GM12878 (cell line): ENCODE results near the gene HTATIP2. TPM values are rescaled to one million over a fixed set of nuclear protein-coding genes. Genes with fewer than 3 reads are reported as not detected.

Experiments
- ATAC-seq: fragments of 200-7000 bp; cut with Tn5 transposase; 3 replicates; pipeline ENCODE4 v1.9.1; 2020; ENCODE audit warnings: mild to moderate bottlenecking, moderate library complexity
- BruUV-seq: library from RNA; stranded (reverse); fragments of 400-500 nt; replicated peaks from 2 replicates; lab custom pipeline; 2021; lab: Mats Ljungman, UMichigan
- CTCF ChIA-PET: fragments of 300-600 bp; sonication (Branson Sonifier 250); formaldehyde crosslinking; extraction: SDS; loops from one replicate; lab custom pipeline; 2021; ENCODE audit warnings: inconsistent platforms; lab: Yijun Ruan, JAX
- POLR2A ChIA-PET: fragments of 350-600 bp; formaldehyde crosslinking; extraction: SDS; loops from one replicate; lab custom pipeline; 2021; ENCODE audit warnings: inconsistent platforms; lab: Charles Lee
- RAD21 ChIA-PET: fragments of 300-600 bp; sonication (Branson Sonifier 250); formaldehyde crosslinking; loops from one replicate; lab custom pipeline; 2023; ENCODE audit warnings: antibody characterized with exemption; ENCODE audit not compliant: unreplicated experiment; lab: Charles Lee
- SMC1A ChIA-PET: fragments of 300-600 bp; sonication (Branson Sonifier 250); formaldehyde crosslinking; loops from one replicate; lab custom pipeline; 2023; ENCODE audit not compliant: unreplicated experiment, uncharacterized antibody; lab: Charles Lee
- DNase-seq: peaks from one replicate; pipeline ENCODE4 v3.0.0-alpha.2; 2011; ENCODE audit warnings: low read depth, low spot score
- FAIRE-seq: peaks from 3 replicates; lab custom pipeline; 2011; peaks lifted over from hg19 to GRCh38; lab: Jason Lieb, UNC
- H2AFZ ChIP-seq: 2 replicates; pipeline ENCODE4 v1.6.0; 2011; ENCODE audit warnings: low read depth, low read length, control low read depth; ENCODE audit not compliant: control insufficient read depth
- H3K27ac ChIP-seq: 2 replicates; pipeline ENCODE4 v1.5.1; 2011; ENCODE audit warnings: control low read depth; ENCODE audit not compliant: control insufficient read depth, insufficient read depth
- H3K27me3 ChIP-seq, 2 experiments: replicated peaks in 1 of 2; 2 replicates each; pipeline versions ENCODE4 v1.6.0 to v1.6.1; 2011; ENCODE audit warnings: low read length in 1 of 2; ENCODE audit not compliant: control insufficient read depth in 2 of 2, insufficient read depth in 2 of 2
- H3K36me3 ChIP-seq, 2 experiments: 2 replicates each; pipeline ENCODE4 v1.5.1; 2011; ENCODE audit warnings: low read length in 1 of 2; ENCODE audit not compliant: control insufficient read depth in 2 of 2, insufficient read depth in 2 of 2
- H3K4me1 ChIP-seq: 2 replicates; pipeline ENCODE4 v1.6.1; 2011; ENCODE audit warnings: mild to moderate bottlenecking, low read length, moderate library complexity, mixed read lengths; ENCODE audit not compliant: control insufficient read depth, insufficient read depth
- H3K4me2 ChIP-seq: 2 replicates; pipeline ENCODE4 v1.6.0; 2011; ENCODE audit warnings: control low read depth; ENCODE audit not compliant: control insufficient read depth, insufficient read depth
- H3K4me3 ChIP-seq: fragments of 200-600 bp; sonication (generic); 2 replicates; pipeline ENCODE4 v1.5.1; 2016
- H3K79me2 ChIP-seq: 2 replicates; pipeline ENCODE4 v1.6.0; 2011; ENCODE audit warnings: low read length; ENCODE audit not compliant: control insufficient read depth, insufficient read depth
- H3K9ac ChIP-seq: 2 replicates; pipeline ENCODE4 v1.8.0; 2011; ENCODE audit warnings: low read length, control low read depth, mixed read lengths; ENCODE audit not compliant: control insufficient read depth, insufficient read depth
- H3K9me3 ChIP-seq: replicated peaks from 3 replicates; pipeline ENCODE4 v1.5.1; 2011; ENCODE audit warnings: mild to moderate bottlenecking, low read length; ENCODE audit not compliant: control insufficient read depth, insufficient read depth
- H4K20me1 ChIP-seq: 2 replicates; pipeline ENCODE4 v1.6.0; 2011; ENCODE audit not compliant: control insufficient read depth, insufficient read depth
- KLF5 ChIP-seq: fragments of 450-650 bp; IDR thresholded peaks from 2 replicates; pipeline ENCODE4 v1.6.1; 2014; ENCODE audit warnings: mild to moderate bottlenecking; ENCODE audit not compliant: partially characterized antibody
- MYC ChIP-seq: IDR thresholded peaks from 2 replicates; pipeline ENCODE4 v1.6.1; 2011; ENCODE audit warnings: mild to moderate bottlenecking, low read length, moderate library complexity, inconsistent platforms; ENCODE audit not compliant: insufficient read depth, insufficient replicate concordance, insufficient read length, severe bottlenecking
- NFIC ChIP-seq: IDR thresholded peaks from 2 replicates; pipeline ENCODE4 v1.6.1; 2012; ENCODE audit warnings: low read depth, mild to moderate bottlenecking, inconsistent platforms, low read length, moderate library complexity
- RFX5 ChIP-seq: IDR thresholded peaks from 2 replicates; pipeline ENCODE4 v1.6.1; 2011; ENCODE audit warnings: low read depth, low read length, improper control_type of control experiment
- SMAD1 ChIP-seq: fragments of 450-650 bp; IDR thresholded peaks from 2 replicates; pipeline ENCODE4 v1.6.1; 2018; ENCODE audit warnings: mild to moderate bottlenecking, low read depth; ENCODE audit not compliant: partially characterized antibody
- TCF12 ChIP-seq: IDR thresholded peaks from 2 replicates; pipeline ENCODE4 v1.6.1; 2011; ENCODE audit warnings: low read depth, mild to moderate bottlenecking, low read length
- TCF7 ChIP-seq: IDR thresholded peaks from 2 replicates; pipeline ENCODE4 v1.6.1; 2014; ENCODE audit warnings: antibody characterized with exemption, borderline replicate concordance
- YBX1 ChIP-seq: fragments of 450-650 bp; IDR thresholded peaks from 2 replicates; pipeline ENCODE4 v1.6.1; 2016; ENCODE audit warnings: antibody characterized with exemption
- ZBED1 ChIP-seq: IDR thresholded peaks from 2 replicates; pipeline ENCODE4 v1.6.1; 2016; ENCODE audit warnings: borderline replicate concordance
- WGBS: methylation state at CpG from one replicate; pipeline ENCODE4 v1.1.6; 2016; ENCODE audit warnings: low lambda C conversion rate; ENCODE audit not compliant: insufficient replicate concordance, insufficient coverage; ENCODE audit errors: missing lambda C conversion rate; 5-methylcytosine and 5-hydroxymethylcytosine counted together
- in situ Hi-C: fragments of 300-500 bp; cut with MboI; formaldehyde crosslinking; loops from 9 replicates; pipeline ENCODE4 v1.14.3; 2018; ENCODE audit warnings: mixed read lengths
- intact Hi-C: fragments of 100-400 bp; cut with micrococcal nuclease; formaldehyde crosslinking; loops from one replicate; pipeline ENCODE4 v1.14.2; 2022; ENCODE audit not compliant: unreplicated experiment
- polyA plus RNA-seq, 11 experiments: library from polyadenylated mRNA; depleted of rRNA in 4 of 11; unstranded in 6 of 11; stranded (reverse) in 5 of 11; fragments of >200 nt; fragmentation: Nextera tagmentation in 4 of 11; fragmentation: Illumina TruSeq in 1 of 11; extraction: Ambion mirVana in 4 of 11; extraction: Trizol in 1 of 11; gene quantifications; 1 replicate in 1 of 11; 2 replicates in 10 of 11; pipeline versions ENCODE4 v1.2.1 to v1.2.3, GENCODE V29; 2011 to 2016; ENCODE audit warnings: inconsistent platforms in 2 of 11, missing spikeins in 2 of 11, low read depth in 1 of 11
- total RNA-seq, 4 experiments: library from RNA; depleted of rRNA in 3 of 4; stranded (reverse); fragments of >200 nt in 3 of 4; fragmentation: Illumina TruSeq in 1 of 4; extraction: Trizol in 1 of 4; gene quantifications; 2 replicates each; pipeline versions ENCODE4 v1.2.1 to v1.2.3, GENCODE V29; 2013 to 2021
- TF ChIP-seq, protein P1 (sequence below): fragments of 150-350 bp; IDR thresholded peaks from 2 replicates; pipeline ENCODE4 v1.6.1; 2014; ENCODE audit warnings: mild to moderate bottlenecking, low read depth, low read length
- TF ChIP-seq, protein P2 (sequence below): IDR thresholded peaks from 2 replicates; pipeline ENCODE4 v1.6.1; 2012; ENCODE audit warnings: low read length, inconsistent platforms

The HTATIP2 gene
- total and polyA plus RNA-seq, 10 of the 15 experiments (the other 5 are each of a cell fraction or from before 2014, with no cell fraction given) = 25.4 to 58.5 (median 42.2) TPM

DNA sequence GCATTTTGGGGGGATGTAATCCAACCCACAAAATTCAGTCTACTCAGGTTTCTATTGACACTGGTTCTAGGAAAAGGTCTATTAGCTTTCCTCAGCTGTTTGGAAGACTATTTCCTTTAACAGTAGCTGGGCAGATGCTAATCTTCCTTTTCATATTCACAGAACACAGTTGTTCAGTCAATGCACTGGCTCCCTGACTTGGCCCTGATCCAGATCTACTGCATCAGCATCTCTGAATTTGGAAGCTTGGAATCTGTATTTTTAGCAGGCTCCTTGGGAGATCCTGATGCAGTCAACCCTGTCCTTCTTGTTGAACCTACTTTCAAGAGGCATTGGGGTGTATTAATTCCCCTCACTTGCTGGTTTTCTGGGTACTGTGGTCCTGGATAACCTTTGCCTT lies 6.3 kb downstream of the HTATIP2 start (continued):
- TF ChIP-seq SMAD1 = no peak
- no peak for TF ChIP-seq NFIC
- TF ChIP-seq, protein P1, sequence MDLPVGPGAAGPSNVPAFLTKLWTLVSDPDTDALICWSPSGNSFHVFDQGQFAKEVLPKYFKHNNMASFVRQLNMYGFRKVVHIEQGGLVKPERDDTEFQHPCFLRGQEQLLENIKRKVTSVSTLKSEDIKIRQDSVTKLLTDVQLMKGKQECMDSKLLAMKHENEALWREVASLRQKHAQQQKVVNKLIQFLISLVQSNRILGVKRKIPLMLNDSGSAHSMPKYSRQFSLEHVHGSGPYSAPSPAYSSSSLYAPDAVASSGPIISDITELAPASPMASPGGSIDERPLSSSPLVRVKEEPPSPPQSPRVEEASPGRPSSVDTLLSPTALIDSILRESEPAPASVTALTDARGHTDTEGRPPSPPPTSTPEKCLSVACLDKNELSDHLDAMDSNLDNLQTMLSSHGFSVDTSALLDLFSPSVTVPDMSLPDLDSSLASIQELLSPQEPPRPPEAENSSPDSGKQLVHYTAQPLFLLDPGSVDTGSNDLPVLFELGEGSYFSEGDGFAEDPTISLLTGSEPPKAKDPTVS = no peak
- TF ChIP-seq ZBED1 = no peak

DNA sequence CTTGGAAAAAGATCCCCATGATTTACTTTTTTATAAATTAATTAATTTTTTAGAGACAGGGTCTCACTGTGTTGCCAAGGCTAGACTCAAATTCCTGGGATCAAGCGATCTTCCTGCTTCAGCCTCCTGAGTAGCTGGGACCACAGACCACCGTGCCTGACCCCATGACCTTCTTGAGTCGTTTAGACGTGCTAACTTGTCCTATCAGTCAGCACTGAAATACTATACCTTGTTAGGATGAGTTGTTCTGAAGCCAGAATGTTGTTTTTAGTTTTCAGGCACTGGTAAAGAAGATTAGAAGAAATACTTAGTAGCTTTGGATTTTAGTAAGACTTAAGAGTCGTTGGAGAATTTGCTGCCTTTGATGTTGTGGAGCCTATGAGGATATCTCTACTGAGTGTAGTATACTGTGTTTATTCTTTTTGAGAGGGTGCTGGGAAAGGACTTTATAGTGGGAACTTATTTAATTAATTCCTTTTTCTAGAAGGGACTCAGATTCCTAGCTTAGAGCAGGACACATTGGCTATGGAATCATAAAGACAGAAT lies 8.6 kb downstream of the HTATIP2 start:
- in situ Hi-C loops = no loop called here

More for the DNA sequence above, 8.6 kb downstream of the HTATIP2 start:
- Histone ChIP-seq H2AFZ (no peak overlapping the region), H3K9me3 (no peaks in the 10 kb centered on the region), H3K4me3 (no peak overlapping the region), H3K36me3 (no peaks in the 10 kb centered on the region), H3K4me2 (no peak overlapping the region), H3K9ac (no peak overlapping the region), H3K79me2 (no peaks in the 10 kb centered on the region), H3K4me1 (no peaks in the 10 kb centered on the region), H3K27ac (no peak overlapping the region), H3K27me3 (no peaks in the 10 kb centered on the region), H4K20me1 (no peaks in the 10 kb centered on the region)
- SMC1A ChIA-PET = interaction anchor here (1.2 to 1.3 kb wide), 2 partner anchors 9 to 17 kb away, joined by 3 to 5 read pairs; no protein-coding TSS in a partner anchor
- BruUV-seq = no TSS peak
- RAD21 ChIA-PET = no interaction called here
- FAIRE-seq = no peak
- POLR2A ChIA-PET = no interaction called here
- DNase-seq = no peak
- ATAC-seq = no peak
- CTCF ChIA-PET = interaction anchor here (1.5 to 3.0 kb wide), 2 partner anchors 18 to 25 kb away, joined by 3 to 13 read pairs; no protein-coding TSS in a partner anchor
- 100% methylated on average over 5 of the region's 5 CpGs for whole genome bisulfite sequencing
- intact Hi-C loops = no loop called here
- TF ChIP-seq RFX5 (no peak), TCF12 (no peak), TCF7 (no peak), YBX1 (no peak), MYC (no peak), KLF5 (no peak)
- TF ChIP-seq, protein P2, sequence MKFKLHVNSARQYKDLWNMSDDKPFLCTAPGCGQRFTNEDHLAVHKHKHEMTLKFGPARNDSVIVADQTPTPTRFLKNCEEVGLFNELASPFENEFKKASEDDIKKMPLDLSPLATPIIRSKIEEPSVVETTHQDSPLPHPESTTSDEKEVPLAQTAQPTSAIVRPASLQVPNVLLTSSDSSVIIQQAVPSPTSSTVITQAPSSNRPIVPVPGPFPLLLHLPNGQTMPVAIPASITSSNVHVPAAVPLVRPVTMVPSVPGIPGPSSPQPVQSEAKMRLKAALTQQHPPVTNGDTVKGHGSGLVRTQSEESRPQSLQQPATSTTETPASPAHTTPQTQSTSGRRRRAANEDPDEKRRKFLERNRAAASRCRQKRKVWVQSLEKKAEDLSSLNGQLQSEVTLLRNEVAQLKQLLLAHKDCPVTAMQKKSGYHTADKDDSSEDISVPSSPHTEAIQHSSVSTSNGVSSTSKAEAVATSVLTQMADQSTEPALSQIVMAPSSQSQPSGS = no peak
